ENCODE measurements around the gene HSPA12B. TPM values are rescaled to one million over a fixed set of nuclear protein-coding genes. Genes with fewer than 3 reads are reported as not detected.

Gene HSPA12B
- polyA plus RNA-seq, 1 of the 3 experiments (the other 2 are of a cell fraction): 0.46 TPM

GRCh38 chr20:3753501-3754275, 21.2 kb downstream of the HSPA12B start (continued):
- no peak for TF ChIP-seq USF2 (IDR thresholded peaks at IDR 0.05; ENCODE audit: borderline replicate concordance, low read depth, low read length)
- no peak for TF ChIP-seq EP300 (IDR thresholded peaks at IDR 0.05; ENCODE audit: borderline replicate concordance in 1 of 2, low read depth in 1 of 2, low read length in 1 of 2)
- no peak for TF ChIP-seq NFIC (IDR thresholded peaks at IDR 0.05; ENCODE audit: borderline replicate concordance)
- no peak for TF ChIP-seq RFX5 (IDR thresholded peaks at IDR 0.05; ENCODE audit: low read length)
- no peak for TF ChIP-seq RCOR1 (IDR thresholded peaks at IDR 0.05; ENCODE audit: low read length)
- no peak for TF ChIP-seq TAF1 (IDR thresholded peaks at IDR 0.05; ENCODE audit: borderline replicate concordance, low read depth, low read length)
- no peak for TF ChIP-seq SIN3A (IDR thresholded peaks at IDR 0.05; ENCODE audit: borderline replicate concordance, low read depth, low read length)
- TF ChIP-seq, protein P1, sequence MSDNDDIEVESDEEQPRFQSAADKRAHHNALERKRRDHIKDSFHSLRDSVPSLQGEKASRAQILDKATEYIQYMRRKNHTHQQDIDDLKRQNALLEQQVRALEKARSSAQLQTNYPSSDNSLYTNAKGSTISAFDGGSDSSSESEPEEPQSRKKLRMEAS (IDR thresholded peaks at IDR 0.05; ENCODE audit: low read depth): no peak
- TF ChIP-seq ELF1 (IDR thresholded peaks at IDR 0.05): no peak
- no peak for TF ChIP-seq NRF1 (IDR thresholded peaks at IDR 0.05; ENCODE audit: low read depth, low read length)
- no peak for TF ChIP-seq FOXM1 (IDR thresholded peaks at IDR 0.05; ENCODE audit: low read depth)
- no peak for TF ChIP-seq TCF12 (IDR thresholded peaks at IDR 0.05)

- no peaks in the 10 kb centered on the region for H3K9me3 ChIP-seq
- H3K4me1 ChIP-seq (ENCODE audit: control insufficient read depth in 1 of 2, insufficient read depth in 2 of 2, low read depth in 1 of 2, low read length in 1 of 2): peaks cover 0 to 3% of the 10 kb centered on the region in 2 experiments; a peak in 1 of 4 replicates
- no peaks in the 10 kb centered on the region for H3K79me2 ChIP-seq (ENCODE audit: insufficient read depth)
- ChIA-PET CTCF (interaction anchor here (0.6 to 9.8 kb wide), 9 partner anchors 9 to 101 kb away, joined by 3 to 151 read pairs (median 5); partner anchors contain the start of genes ADISSP, CENPB and SPEF1), POLR2A (interaction anchor here (2.0 kb wide), 1 partner anchor 14 kb away, joined by 7 read pairs; the partner anchor contains the start of gene ADISSP)
- no peak overlapping the region for H2AFZ ChIP-seq (ENCODE audit: low read depth)
- no peak overlapping the region for H3K4me3 ChIP-seq (ENCODE audit: low read depth in 2 of 2, low read length in 1 of 2)
- no peaks in the 10 kb centered on the region for H4K20me1 ChIP-seq (ENCODE audit: insufficient read depth)
- no peak for DNase-seq
- no peaks in the 10 kb centered on the region for H3K27me3 ChIP-seq (ENCODE audit: insufficient read depth)
- no peaks in the 10 kb centered on the region for H3K9me2 ChIP-seq
- H3F3A ChIP-seq (replicated peaks; ENCODE audit: insufficient read depth): no peaks in the 10 kb centered on the region
- H3K9ac ChIP-seq: no peak overlapping the region
- no peak overlapping the region for H3K27ac ChIP-seq (ENCODE audit: low read depth in 2 of 2, low read length in 1 of 2)
- no peak overlapping the region for H3K4me2 ChIP-seq
- WGBS (ENCODE audit: low lambda C conversion rate): 94% methylated on average over 15 of the region's 16 CpGs
- H3K36me3 ChIP-seq (replicated peaks in 1 of 2; ENCODE audit: control insufficient read depth in 1 of 2, insufficient read depth in 2 of 2, low read length in 1 of 2): peaks cover 10 to 15% of the 10 kb centered on the region in 2 experiments
- TF ChIP-seq USF2 (IDR thresholded peaks at IDR 0.05; ENCODE audit: borderline replicate concordance, low read depth, low read length) (no peak), FOXJ3 (CRISPR knock-in tag; IDR thresholded peaks at IDR 0.05) (no peak), TAF1 (IDR thresholded peaks at IDR 0.05; ENCODE audit: borderline replicate concordance, low read depth, low read length) (no peak)
Measured at GRCh38 chr20:3754276-3754630, 21.8 kb downstream of the HSPA12B start.
